Gastroesophageal sphincter (tissue), 4 donors: Measurements from ENCODE around the gene TAF11L7. TPM values are rescaled to one million over a fixed set of nuclear protein-coding genes. Genes with fewer than 3 reads are reported as not detected.
"Not testable (repeated sequence)": the region's sequence is repeated elsewhere in the genome, so short reads cannot be mapped to it uniquely, and the experiment has no call there.

Experiments
- ATAC-seq: fragments of 150-250 bp; one replicate; pipeline ENCODE4 v1.9.1; 2016; ENCODE audit warnings: mild to moderate bottlenecking, moderate library complexity
- H3K27ac ChIP-seq, 4 donors: fragments of 200-600 bp; sonication (generic) in 3 of 4; 1 replicate in 3 of 4; 2 replicates in 1 of 4; pipeline ENCODE4 v1.5.1; 2016 to 2019
- H3K27me3 ChIP-seq: fragments of 200-600 bp; sonication (generic); one replicate; pipeline ENCODE4 v1.5.1; 2019
- H3K36me3 ChIP-seq, 2 donors: fragments of 200-600 bp; sonication (generic); one replicate each; pipeline ENCODE4 v1.5.1; 2019; ENCODE audit warnings: control low read depth in 1 of 2
- H3K4me1 ChIP-seq, 3 donors: fragments of 200-600 bp; sonication (generic); 1 replicate in 2 of 3; 2 replicates in 1 of 3; pipeline ENCODE4 v1.5.1; 2016 to 2019; ENCODE audit warnings: control low read depth in 2 of 3
- H3K4me3 ChIP-seq, 2 donors: fragments of 200-600 bp; sonication (generic); one replicate each; pipeline ENCODE4 v1.5.1; 2019; ENCODE audit warnings: mild to moderate bottlenecking in 1 of 2, moderate library complexity in 1 of 2
- H3K9me3 ChIP-seq, 3 donors: fragments of 200-600 bp; sonication (generic); one replicate each; pipeline ENCODE4 v1.5.1; 2017 to 2019; ENCODE audit warnings: control low read depth in 2 of 3
- EP300 ChIP-seq: sonication (generic); formaldehyde crosslinking; IDR thresholded peaks from one replicate; pipeline ENCODE4 v1.6.1; 2017; ENCODE audit warnings: antibody characterized with exemption, mild to moderate bottlenecking
- POLR2A ChIP-seq, 2 donors: fragments of 450-650 bp; IDR thresholded peaks; one replicate each; pipeline ENCODE4 v1.6.1; 2017; ENCODE audit warnings: antibody characterized with exemption in 2 of 2, mild to moderate bottlenecking in 2 of 2, moderate library complexity in 1 of 2
- POLR2AphosphoS5 ChIP-seq: sonication (generic); formaldehyde crosslinking; IDR thresholded peaks from one replicate; pipeline ENCODE4 v1.6.1; 2017; ENCODE audit warnings: antibody characterized with exemption
- WGBS, 2 donors: methylation state at CpG; one replicate each; pipeline ENCODE4 v1.1.5; 2018; ENCODE audit warnings: low coverage in 1 of 2; 5-methylcytosine and 5-hydroxymethylcytosine counted together
- small RNA-seq, 4 donors: library from RNA; depleted of rRNA; stranded (forward); fragments of <200 nt; gene quantifications; one replicate each; pipeline ENCODE3, GENCODE V24; 2016
- total RNA-seq, 4 donors: library from RNA; depleted of rRNA; stranded (reverse); fragments of >200 nt; gene quantifications; one replicate each; pipeline ENCODE4 v1.1.0, GENCODE V29; 2016
- TF ChIP-seq, protein P1 (sequence below), 4 experiments: fragments of 200-600 bp in 2 of 4; fragments of 450-650 bp in 2 of 4; sonication (generic) in 1 of 4; IDR thresholded peaks; one replicate each; pipeline ENCODE4 v1.5.1; 2017 to 2019; ENCODE audit warnings: antibody characterized with exemption in 4 of 4, mild to moderate bottlenecking in 2 of 4, moderate library complexity in 2 of 4

The TAF11L7 gene
- total RNA-seq, 4 donors from 2014 or later: not detected

DNA sequence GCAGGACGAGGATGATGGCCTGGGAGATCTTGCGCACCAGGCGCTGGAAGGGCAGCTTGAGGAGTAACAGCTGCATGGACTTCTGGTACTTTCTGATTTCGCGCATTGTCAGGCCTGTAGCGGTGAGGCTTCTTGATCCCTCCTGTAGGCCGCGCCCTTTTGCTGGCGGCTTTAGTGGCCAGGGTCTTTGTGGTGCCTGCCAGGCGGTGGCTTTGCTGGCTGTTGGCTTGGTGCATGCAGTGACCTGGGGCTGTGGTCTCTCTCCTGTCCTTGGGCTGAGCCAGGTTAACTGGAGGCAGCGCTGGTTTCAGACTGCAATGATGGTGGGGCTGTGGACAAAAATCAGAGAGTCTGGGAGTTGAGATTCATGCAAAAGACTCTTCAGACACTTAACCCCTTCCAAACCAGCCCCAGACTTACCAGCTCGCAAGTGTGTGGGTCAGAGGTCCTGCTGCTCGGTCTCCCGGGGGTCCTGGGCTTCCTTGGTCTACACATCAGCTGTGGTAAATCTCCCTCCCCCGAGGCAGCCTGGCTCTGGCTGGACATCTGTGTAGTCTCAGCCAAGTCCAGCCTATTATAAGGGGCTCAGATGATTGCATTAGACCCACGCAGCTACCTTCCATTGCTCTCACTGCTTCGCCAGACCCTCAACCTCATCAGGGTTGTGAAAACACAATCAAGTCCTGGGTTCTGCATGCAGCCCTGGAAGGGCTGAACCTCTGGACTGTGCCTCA is 29.5 kb upstream of the TAF11L7 start:
- no peak overlapping the region for H3K4me3 ChIP-seq
- H3K27me3 ChIP-seq: no peaks in the 10 kb centered on the region
- no peaks in the 10 kb centered on the region for H3K36me3 ChIP-seq
- H3K4me1 ChIP-seq: no peaks in the 10 kb centered on the region
- no peak overlapping the region for H3K27ac ChIP-seq
- ATAC-seq: no peak
- TF ChIP-seq POLR2AphosphoS5 (no peak), EP300 (no peak), POLR2A (IDR thresholded peaks at IDR 0.05) (no peak)
- TF ChIP-seq, protein P1, sequence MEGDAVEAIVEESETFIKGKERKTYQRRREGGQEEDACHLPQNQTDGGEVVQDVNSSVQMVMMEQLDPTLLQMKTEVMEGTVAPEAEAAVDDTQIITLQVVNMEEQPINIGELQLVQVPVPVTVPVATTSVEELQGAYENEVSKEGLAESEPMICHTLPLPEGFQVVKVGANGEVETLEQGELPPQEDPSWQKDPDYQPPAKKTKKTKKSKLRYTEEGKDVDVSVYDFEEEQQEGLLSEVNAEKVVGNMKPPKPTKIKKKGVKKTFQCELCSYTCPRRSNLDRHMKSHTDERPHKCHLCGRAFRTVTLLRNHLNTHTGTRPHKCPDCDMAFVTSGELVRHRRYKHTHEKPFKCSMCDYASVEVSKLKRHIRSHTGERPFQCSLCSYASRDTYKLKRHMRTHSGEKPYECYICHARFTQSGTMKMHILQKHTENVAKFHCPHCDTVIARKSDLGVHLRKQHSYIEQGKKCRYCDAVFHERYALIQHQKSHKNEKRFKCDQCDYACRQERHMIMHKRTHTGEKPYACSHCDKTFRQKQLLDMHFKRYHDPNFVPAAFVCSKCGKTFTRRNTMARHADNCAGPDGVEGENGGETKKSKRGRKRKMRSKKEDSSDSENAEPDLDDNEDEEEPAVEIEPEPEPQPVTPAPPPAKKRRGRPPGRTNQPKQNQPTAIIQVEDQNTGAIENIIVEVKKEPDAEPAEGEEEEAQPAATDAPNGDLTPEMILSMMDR (IDR thresholded peaks at IDR 0.05): no peak
- 60 to 93% methylated on average over 1 to 4 of the region's 17 CpGs for WGBS, 2 donors
- H3K9me3 ChIP-seq: no peaks in the 10 kb centered on the region

DNA sequence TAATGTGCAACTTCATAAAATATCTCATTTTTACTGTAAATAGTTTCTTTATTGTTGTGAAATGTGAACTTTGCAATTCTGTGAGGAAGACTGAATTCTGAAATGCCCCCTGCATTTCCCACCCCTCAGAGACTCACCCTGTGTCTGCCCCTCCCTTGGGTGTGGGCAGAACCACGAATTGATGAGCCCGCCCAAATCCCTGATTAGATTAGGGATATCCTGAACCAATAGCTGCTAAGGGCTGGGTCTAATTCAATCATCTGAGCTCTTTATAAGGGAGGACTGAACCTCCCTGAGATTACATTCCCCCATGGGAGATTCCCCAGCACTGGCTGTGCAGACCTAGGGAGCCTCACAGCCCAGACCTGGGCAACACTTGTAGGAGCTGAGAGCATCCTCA is 24.5 kb upstream of the TAF11L7 start, which contains the start of gene TAF11L12:
Gene TAF11L12 (plus strand): TSS at position 301 of the 400 bp plus-strand sequence.
- H3K27me3 ChIP-seq, H3K4me3 ChIP-seq, H3K27ac ChIP-seq, ATAC-seq, H3K9me3 ChIP-seq, H3K4me1 ChIP-seq, H3K36me3 ChIP-seq: not testable (repeated sequence)
- no CpG with 5 or more reads among the region's 2 CpGs for WGBS, 2 donors

DNA sequence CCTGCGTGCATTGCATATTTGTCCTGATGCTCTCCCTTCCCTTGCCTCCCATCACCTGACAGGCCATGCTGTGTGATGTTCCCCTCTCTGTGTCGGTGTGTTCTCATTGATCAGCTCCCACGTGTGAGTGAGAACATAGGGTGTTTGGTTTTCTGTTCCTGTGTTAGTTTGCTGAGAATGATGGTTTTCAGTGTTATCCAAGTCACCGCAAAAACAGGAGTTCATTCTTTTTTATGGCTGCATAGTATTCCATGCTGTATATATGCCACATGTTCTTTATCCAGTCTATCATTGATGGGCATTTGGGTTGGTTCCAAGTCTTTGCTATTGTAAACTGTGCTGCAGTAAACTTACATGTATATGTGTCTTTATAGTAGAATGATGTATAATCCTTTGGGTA is 21.9 kb upstream of the TAF11L7 start:
- not testable (repeated sequence) for H3K27me3 ChIP-seq, ATAC-seq, H3K9me3 ChIP-seq, H3K4me1 ChIP-seq, H3K27ac ChIP-seq, H3K36me3 ChIP-seq, H3K4me3 ChIP-seq
- WGBS, 2 donors: 80 to 94% methylated on average over 1 to 4 of the region's 4 CpGs

DNA sequence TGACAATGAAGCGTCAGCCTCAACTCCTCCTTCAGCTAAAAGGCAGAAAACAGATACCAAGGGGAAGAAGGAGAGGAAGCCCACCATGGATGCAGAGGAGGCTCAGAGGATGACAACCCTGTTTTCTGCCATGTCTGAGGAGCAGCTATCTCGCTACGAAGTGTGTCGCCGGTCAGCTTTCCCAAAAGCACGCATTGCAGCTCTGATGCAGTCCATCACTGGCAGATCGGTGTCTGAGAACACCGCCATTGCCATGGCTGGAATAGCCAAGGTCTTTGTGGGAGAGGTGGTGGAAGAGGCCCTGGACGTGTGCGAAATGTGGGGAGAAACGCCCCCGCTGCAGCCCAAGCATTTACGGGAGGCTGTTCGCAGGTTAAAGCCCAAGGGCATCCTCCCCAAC is 19.4 kb upstream of the TAF11L7 start:
- 93 to 100% methylated on average over 3 to 11 of the region's 14 CpGs for WGBS, 2 donors
- H3K27ac ChIP-seq: no peak overlapping the region
- no peak for TF ChIP-seq POLR2AphosphoS5
- no peak for TF ChIP-seq EP300
- no peak for TF ChIP-seq POLR2A (IDR thresholded peaks at IDR 0.05)
- H3K27me3 ChIP-seq: no peaks in the 10 kb centered on the region
- no peaks in the 10 kb centered on the region for H3K36me3 ChIP-seq
- no peaks in the 10 kb centered on the region for H3K4me1 ChIP-seq
- no peaks in the 10 kb centered on the region for H3K9me3 ChIP-seq
- H3K4me3 ChIP-seq: no peak overlapping the region
- no peak for ATAC-seq

DNA sequence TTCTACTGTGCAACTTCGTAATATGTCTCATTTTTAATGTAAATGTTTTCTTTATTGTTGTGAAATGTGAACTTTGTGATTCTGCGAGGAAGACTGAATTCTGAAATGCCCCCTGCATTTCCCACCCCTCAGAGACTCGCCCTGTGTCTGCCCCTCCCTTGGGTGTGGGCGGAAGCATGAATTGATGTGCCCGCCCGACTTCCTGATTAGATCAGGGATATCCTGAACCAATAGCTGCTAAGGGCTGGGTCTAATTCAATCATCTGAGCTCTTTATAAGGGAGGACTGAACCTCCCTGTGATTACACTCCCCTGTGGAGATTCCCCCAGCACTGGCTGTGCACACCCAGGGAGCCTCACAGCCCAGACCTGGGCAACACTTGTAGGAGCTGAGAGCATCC is 18.3 kb upstream of the TAF11L7 start, which contains the start of gene TAF11L11:
Gene TAF11L11 (plus strand): TSS at position 304 of the 400 bp plus-strand sequence.
- H3K4me1 ChIP-seq, H3K27ac ChIP-seq, ATAC-seq, H3K4me3 ChIP-seq, H3K9me3 ChIP-seq, H3K36me3 ChIP-seq, H3K27me3 ChIP-seq: not testable (repeated sequence)
- WGBS, 2 donors: 44 to 76% methylated on average over 1 to 6 of the region's 6 CpGs

DNA sequence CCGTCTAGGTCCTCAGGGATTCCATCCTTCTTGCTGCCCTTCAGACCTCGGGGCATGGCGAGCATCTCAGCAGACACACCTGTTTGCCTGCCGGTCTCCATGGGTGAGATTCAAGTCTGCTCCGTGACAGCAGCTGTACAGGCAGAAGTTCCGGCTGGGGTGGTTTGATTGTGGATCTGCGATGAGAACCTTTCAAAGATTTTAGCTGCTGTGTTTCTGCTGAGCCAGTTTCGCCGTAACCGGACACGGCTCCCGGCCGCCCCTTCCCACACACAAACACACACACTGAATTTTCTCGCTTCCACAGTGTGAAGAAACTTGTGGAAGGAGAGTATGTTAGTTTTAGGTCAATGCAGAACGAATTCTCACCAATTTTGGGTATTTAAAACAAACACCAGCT is 12.2 kb upstream of the TAF11L7 start, which contains the start of gene TAF11L10:
Gene TAF11L10 (minus strand): TSS at position 101 of the 400 bp plus-strand sequence.
- not testable (repeated sequence) for H3K36me3 ChIP-seq, H3K4me3 ChIP-seq, H3K9me3 ChIP-seq, H3K27ac ChIP-seq, H3K4me1 ChIP-seq, ATAC-seq, H3K27me3 ChIP-seq
- WGBS, 2 donors: no CpG with 5 or more reads among the region's 15 CpGs

DNA sequence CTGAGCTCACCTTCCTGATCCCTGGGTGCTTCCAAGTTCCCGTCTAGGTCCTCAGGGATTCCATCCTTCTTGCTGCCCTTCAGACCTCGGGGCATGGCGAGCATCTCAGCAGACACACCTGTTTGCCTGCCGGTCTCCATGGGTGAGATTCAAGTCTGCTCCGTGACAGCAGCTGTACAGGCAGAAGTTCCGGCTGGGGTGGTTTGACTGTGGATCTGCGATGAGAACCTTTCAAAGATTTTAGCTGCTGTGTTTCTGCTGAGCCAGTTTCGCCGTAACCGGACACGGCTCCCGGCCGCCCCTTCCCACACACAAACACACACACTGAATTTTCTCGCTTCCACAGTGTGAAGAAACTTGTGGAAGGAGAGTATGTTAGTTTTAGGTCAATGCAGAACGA is 8.7 kb upstream of the TAF11L7 start, which contains the start of gene TAF11L9:
Gene TAF11L9 (minus strand): TSS at position 140 of the 400 bp plus-strand sequence.
- not testable (repeated sequence) for H3K4me1 ChIP-seq, H3K36me3 ChIP-seq, H3K27ac ChIP-seq, H3K4me3 ChIP-seq, ATAC-seq, H3K27me3 ChIP-seq, H3K9me3 ChIP-seq
- WGBS, 2 donors: 98 to 100% methylated on average over 2 to 9 of the region's 15 CpGs

DNA sequence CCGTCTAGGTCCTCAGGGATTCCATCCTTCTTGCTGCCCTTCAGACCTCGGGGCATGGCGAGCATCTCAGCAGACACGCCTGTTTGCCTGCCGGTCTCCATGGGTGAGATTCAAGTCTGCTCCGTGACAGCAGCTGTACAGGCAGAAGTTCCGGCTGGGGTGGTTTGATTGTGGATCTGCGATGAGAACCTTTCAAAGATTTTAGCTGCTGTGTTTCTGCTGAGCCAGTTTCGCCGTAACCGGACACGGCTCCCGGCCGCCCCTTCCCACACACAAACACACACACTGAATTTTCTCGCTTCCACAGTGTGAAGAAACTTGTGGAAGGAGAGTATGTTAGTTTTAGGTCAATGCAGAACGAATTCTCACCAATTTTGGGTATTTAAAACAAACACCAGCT is 5.3 kb upstream of the TAF11L7 start, which contains the start of gene TAF11L8:
Gene TAF11L8 (minus strand): TSS at position 101 of the 400 bp plus-strand sequence.
- WGBS, 2 donors: no CpG with 5 or more reads among the region's 16 CpGs
- not testable (repeated sequence) for H3K4me1 ChIP-seq, ATAC-seq, H3K4me3 ChIP-seq, H3K27ac ChIP-seq, H3K36me3 ChIP-seq, H3K27me3 ChIP-seq, H3K9me3 ChIP-seq

Small RNAs within 50 kb of the gene (small RNA-seq; reads per million reads assigned to genes)
- gene AC233724.3 (0 reads per million in 4 donors), gene AC233724.6 (0 reads per million in 4 donors), gene AC233724.7 (0 reads per million in 4 donors)

Other genes starting within 250 kb of the TAF11L7 start
- not detected for gene TAF11L2, start 87.5 kb downstream of the TAF11L7 start, total RNA-seq
- not detected for gene TAF11L3, start 67.4 kb downstream of the TAF11L7 start, total RNA-seq
- gene TAF11L4, start 64.0 kb downstream of the TAF11L7 start, total RNA-seq: not detected
- not detected for gene TAF11L5, start 60.5 kb downstream of the TAF11L7 start, total RNA-seq
- gene TAF11L6, start 57.1 kb downstream of the TAF11L7 start, total RNA-seq: not detected
- gene TAF11L8, start 5.2 kb upstream of the TAF11L7 start, total RNA-seq: not detected
- gene TAF11L9, start 8.6 kb upstream of the TAF11L7 start, total RNA-seq: not detected
- gene TAF11L10, start 12.1 kb upstream of the TAF11L7 start, total RNA-seq: not detected
- gene TAF11L11, start 18.4 kb upstream of the TAF11L7 start, total RNA-seq: not detected
- not detected for gene TAF11L12, start 24.6 kb upstream of the TAF11L7 start, total RNA-seq
- not detected for gene TAF11L13, start 46.3 kb upstream of the TAF11L7 start, total RNA-seq
- gene TAF11L14, start 48.7 kb upstream of the TAF11L7 start, total RNA-seq: not detected